ENCODE measurements around the gene CASD1.

The CASD1 gene

DNA sequence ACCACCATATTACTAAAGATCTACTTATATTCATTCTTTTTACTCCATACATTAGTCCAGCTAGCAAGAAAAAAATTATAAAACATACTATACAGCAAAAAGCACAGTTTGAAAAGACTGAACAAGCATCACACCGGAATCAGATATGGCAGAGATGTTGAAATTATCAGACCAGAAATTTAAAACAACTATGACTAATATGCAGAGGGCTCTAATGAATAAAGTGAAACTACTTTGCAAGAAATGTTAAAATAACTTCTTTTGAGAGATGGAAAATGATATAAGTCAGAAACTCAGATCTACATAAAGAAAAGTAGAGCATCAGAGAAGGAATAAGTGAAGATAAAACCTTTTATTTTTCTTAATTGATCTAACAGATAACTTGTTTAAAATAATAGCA lies 95.4 kb downstream of the CASD1 start:
- DNase-seq (ENCODE audit: extremely low read depth, low read depth): no peak
- TF ChIP-seq, protein P1, sequence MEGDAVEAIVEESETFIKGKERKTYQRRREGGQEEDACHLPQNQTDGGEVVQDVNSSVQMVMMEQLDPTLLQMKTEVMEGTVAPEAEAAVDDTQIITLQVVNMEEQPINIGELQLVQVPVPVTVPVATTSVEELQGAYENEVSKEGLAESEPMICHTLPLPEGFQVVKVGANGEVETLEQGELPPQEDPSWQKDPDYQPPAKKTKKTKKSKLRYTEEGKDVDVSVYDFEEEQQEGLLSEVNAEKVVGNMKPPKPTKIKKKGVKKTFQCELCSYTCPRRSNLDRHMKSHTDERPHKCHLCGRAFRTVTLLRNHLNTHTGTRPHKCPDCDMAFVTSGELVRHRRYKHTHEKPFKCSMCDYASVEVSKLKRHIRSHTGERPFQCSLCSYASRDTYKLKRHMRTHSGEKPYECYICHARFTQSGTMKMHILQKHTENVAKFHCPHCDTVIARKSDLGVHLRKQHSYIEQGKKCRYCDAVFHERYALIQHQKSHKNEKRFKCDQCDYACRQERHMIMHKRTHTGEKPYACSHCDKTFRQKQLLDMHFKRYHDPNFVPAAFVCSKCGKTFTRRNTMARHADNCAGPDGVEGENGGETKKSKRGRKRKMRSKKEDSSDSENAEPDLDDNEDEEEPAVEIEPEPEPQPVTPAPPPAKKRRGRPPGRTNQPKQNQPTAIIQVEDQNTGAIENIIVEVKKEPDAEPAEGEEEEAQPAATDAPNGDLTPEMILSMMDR (IDR thresholded peaks at IDR 0.05; ENCODE audit: low read depth, low read length, missing control alignments): no peak
- H3K4me3 ChIP-seq (replicated peaks; ENCODE audit: low read depth, low read length): no peak overlapping the region

All from HFF-Myc (cell line).